OCI-LY7 (cell line): ENCODE results near the gene LDLRAD4. TPM values are rescaled to one million over a fixed set of nuclear protein-coding genes. Genes with fewer than 3 reads are reported as not detected.

ENCODE experiments used
- BruUV-seq: library from RNA; stranded (reverse); fragments of 400-500 nt; replicated peaks from 2 replicates; lab custom pipeline; 2021; lab: Mats Ljungman, UMichigan
- CTCF ChIA-PET: fragments of 300-600 bp; sonication (Branson Sonifier 250); formaldehyde crosslinking; loops from one replicate; lab custom pipeline; 2022; ENCODE audit warnings: antibody characterized with exemption; ENCODE audit not compliant: unreplicated experiment; lab: Charles Lee
- POLR2A ChIA-PET: fragments of 300-600 bp; sonication (Branson Sonifier 250); formaldehyde crosslinking; loops from one replicate; lab custom pipeline; 2022; ENCODE audit warnings: antibody characterized with exemption; lab: Charles Lee
- DNase-seq: peaks from one replicate; pipeline ENCODE4 v3.0.0-alpha.2; 2015; ENCODE audit warnings: low spot score
- H2AFZ ChIP-seq: fragments of 200-600 bp; sonication (generic), shearing (Covaris generic); 2 replicates; pipeline ENCODE4 v1.6.1; 2014; ENCODE audit warnings: mild to moderate bottlenecking, antibody characterized with exemption, low read length, moderate library complexity
- H3K27ac ChIP-seq: fragments of 200-600 bp; sonication (generic); 2 replicates; pipeline ENCODE4 v1.5.1; 2014; ENCODE audit warnings: mixed run types, low read depth, mild to moderate bottlenecking, moderate library complexity, low read length, inconsistent platforms; ENCODE audit not compliant: poor library complexity, severe bottlenecking
- H3K36me3 ChIP-seq: fragments of 200-600 bp; sonication (generic); 2 replicates; pipeline ENCODE4 v1.6.1; 2014; ENCODE audit warnings: mild to moderate bottlenecking, antibody characterized with exemption, low read length, moderate library complexity, mixed read lengths; ENCODE audit not compliant: insufficient read depth
- H3K4me1 ChIP-seq: fragments of 200-600 bp; sonication (generic); 2 replicates; pipeline ENCODE4 v1.5.1; 2014; ENCODE audit warnings: mild to moderate bottlenecking, low read length; ENCODE audit not compliant: insufficient read depth, poor library complexity, severe bottlenecking
- H3K4me2 ChIP-seq: fragments of 200-600 bp; sonication (generic); 2 replicates; pipeline ENCODE4 v1.6.1; 2014; ENCODE audit warnings: mild to moderate bottlenecking, low read length
- H3K4me3 ChIP-seq: fragments of 200-600 bp; sonication (generic); 2 replicates; pipeline ENCODE4 v1.5.1; 2014; ENCODE audit warnings: mild to moderate bottlenecking, low read depth, low read length; ENCODE audit not compliant: poor library complexity, severe bottlenecking
- H3K79me2 ChIP-seq: fragments of 200-600 bp; sonication (generic); 2 replicates; pipeline ENCODE4 v1.6.1; 2016; ENCODE audit warnings: low read depth, mild to moderate bottlenecking, low read length, moderate library complexity, mixed read lengths; ENCODE audit not compliant: insufficient read depth
- H3K9me2 ChIP-seq: fragments of 200-600 bp; sonication (generic); 2 replicates; pipeline ENCODE4 v1.6.1; 2016; ENCODE audit warnings: mild to moderate bottlenecking, low read length, mixed read lengths; ENCODE audit not compliant: insufficient read depth
- H3K9me3 ChIP-seq: fragments of 200-600 bp; sonication (generic); 2 replicates; pipeline ENCODE4 v1.6.1; 2014; ENCODE audit warnings: mild to moderate bottlenecking, mixed run types, low read length, mixed read lengths
- H4K20me1 ChIP-seq: fragments of 200-600 bp; sonication (generic); 2 replicates; pipeline ENCODE4 v1.6.1; 2014; ENCODE audit warnings: mild to moderate bottlenecking, antibody characterized with exemption, low read length, moderate library complexity, mixed read lengths; ENCODE audit not compliant: insufficient read depth
- EZH2phosphoT487 ChIP-seq: fragments of 200-600 bp; sonication (generic); IDR thresholded peaks from 2 replicates; pipeline ENCODE4 v1.6.1; 2018; ENCODE audit warnings: low read depth, borderline replicate concordance, mild to moderate bottlenecking, mixed run types, antibody characterized with exemption, low read length, moderate library complexity, mixed read lengths
- intact Hi-C: fragments of 100-400 bp; cut with micrococcal nuclease; formaldehyde crosslinking; loops from one replicate; pipeline ENCODE4 v1.10.0; 2022; ENCODE audit not compliant: unreplicated experiment
- total RNA-seq, 2 experiments: library from RNA; depleted of rRNA in 1 of 2; stranded (reverse); fragments of >200 nt in 1 of 2; shearing (Covaris generic) in 1 of 2; gene quantifications; 2 replicates each; pipeline ENCODE4 v1.2.3, GENCODE V29; 2014 to 2022
- TF ChIP-seq, protein P1 (sequence below): fragments of 200-600 bp; sonication (generic); conservative IDR thresholded peaks from 2 replicates; pipeline ENCODE4 v1.5.1; 2014; ENCODE audit warnings: mild to moderate bottlenecking, antibody characterized with exemption, low read length, moderate library complexity, mixed read lengths

The LDLRAD4 gene
- total RNA-seq, 2 experiments from 2014 or later, result 26.2 to 43.8 TPM

DNA sequence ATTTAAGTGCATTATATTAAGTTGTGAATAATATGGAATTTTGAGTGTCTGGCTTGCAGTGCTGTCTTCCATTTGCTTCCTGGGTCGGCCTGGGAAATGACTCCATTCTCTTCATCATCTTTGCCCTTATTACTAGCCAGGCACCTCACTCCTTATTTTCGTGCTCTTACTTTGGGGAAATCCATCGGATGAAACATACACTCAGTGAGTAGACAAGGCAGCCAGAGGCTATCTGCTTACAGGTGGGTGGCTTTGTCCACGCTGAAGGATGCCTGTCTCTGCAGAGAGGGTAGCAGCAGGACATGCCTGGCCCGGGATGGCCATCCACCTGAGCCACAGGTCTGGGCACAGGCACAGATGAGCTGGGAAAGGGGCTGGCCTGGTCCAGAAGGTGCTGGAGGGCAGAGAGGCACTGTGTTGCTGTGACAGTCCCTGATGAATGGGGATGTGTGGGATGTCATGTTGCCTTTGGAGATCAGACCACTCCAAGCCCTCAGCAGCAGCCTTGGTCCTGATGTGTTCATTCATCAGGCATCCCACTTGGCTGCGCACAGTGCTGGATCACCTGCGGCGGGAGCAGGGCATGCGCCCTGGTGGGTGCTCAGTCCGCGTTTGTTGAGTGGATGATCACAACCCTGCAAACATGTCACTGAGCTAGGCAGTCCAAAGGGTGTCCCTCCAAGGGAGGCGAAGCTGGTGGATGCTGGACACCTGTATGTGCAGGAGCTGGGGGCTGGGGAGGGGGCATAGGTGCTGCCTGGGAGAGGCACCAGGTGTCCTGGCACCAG lies 236.0 kb downstream of the LDLRAD4 start:
- Histone ChIP-seq H3K9me2 (no peaks in the 10 kb centered on the region), H3K4me3 (no peak overlapping the region), H3K27ac (no peak overlapping the region), H2AFZ (no peak overlapping the region), H4K20me1 (no peaks in the 10 kb centered on the region), H3K4me2 (no peak overlapping the region), H3K36me3 (no peaks in the 10 kb centered on the region), H3K79me2 (no peaks in the 10 kb centered on the region), H3K4me1 (peaks cover 32% of the 10 kb centered on the region), H3K9me3 (no peaks in the 10 kb centered on the region)
- no peak for TF ChIP-seq EZH2phosphoT487
- TF ChIP-seq, protein P1, sequence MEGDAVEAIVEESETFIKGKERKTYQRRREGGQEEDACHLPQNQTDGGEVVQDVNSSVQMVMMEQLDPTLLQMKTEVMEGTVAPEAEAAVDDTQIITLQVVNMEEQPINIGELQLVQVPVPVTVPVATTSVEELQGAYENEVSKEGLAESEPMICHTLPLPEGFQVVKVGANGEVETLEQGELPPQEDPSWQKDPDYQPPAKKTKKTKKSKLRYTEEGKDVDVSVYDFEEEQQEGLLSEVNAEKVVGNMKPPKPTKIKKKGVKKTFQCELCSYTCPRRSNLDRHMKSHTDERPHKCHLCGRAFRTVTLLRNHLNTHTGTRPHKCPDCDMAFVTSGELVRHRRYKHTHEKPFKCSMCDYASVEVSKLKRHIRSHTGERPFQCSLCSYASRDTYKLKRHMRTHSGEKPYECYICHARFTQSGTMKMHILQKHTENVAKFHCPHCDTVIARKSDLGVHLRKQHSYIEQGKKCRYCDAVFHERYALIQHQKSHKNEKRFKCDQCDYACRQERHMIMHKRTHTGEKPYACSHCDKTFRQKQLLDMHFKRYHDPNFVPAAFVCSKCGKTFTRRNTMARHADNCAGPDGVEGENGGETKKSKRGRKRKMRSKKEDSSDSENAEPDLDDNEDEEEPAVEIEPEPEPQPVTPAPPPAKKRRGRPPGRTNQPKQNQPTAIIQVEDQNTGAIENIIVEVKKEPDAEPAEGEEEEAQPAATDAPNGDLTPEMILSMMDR, result no peak
- POLR2A ChIA-PET, result no interaction called here
- DNase-seq, result no peak
- intact Hi-C loops, result no loop called here
- BruUV-seq, result no TSS peak
- CTCF ChIA-PET, result no interaction called here

DNA sequence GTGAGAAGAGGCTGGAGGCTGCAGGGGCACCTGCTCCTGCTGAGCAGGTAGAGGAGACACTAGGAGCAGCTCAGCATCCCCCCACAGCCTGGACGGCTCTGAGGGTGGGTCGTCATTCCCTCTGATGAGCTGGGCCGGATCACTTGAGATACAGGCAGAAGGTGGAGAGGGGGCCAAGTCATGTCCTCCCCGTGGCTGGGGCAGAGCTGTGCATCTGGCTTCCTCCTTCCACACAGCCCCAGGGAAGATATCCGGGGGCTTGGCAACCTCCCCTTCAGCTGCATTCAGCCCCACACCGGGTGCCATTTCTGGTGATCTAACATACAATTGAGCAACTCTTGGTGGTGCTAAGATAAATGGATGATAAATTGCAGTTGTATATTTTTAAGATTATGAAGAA lies 236.9 kb downstream of the LDLRAD4 start:
- no peaks in the 10 kb centered on the region for H4K20me1 ChIP-seq
- no peaks in the 10 kb centered on the region for H3K9me3 ChIP-seq
- DNase-seq, result peak; percentile 19
- H3K9me2 ChIP-seq, result no peaks in the 10 kb centered on the region
- POLR2A ChIA-PET, result interaction anchor here (0.7 kb wide), 1 partner anchor 23 kb away, joined by 3 read pairs; no protein-coding TSS in a partner anchor
- peak overlapping the region; percentile 7; the same call in 1 of the 2 replicates for H2AFZ ChIP-seq
- H3K4me1 ChIP-seq, result peaks cover 32% of the 10 kb centered on the region
- TF ChIP-seq, protein P1, result no peak
- TF ChIP-seq EZH2phosphoT487, result no peak
- H3K27ac ChIP-seq, result no peak overlapping the region
- H3K36me3 ChIP-seq, result no peaks in the 10 kb centered on the region
- BruUV-seq, result no TSS peak
- intact Hi-C loops, result no loop called here
- CTCF ChIA-PET, result no interaction called here
- H3K4me2 ChIP-seq, result peak overlapping the region; percentile 49
- H3K79me2 ChIP-seq, result no peaks in the 10 kb centered on the region
- H3K4me3 ChIP-seq, result no peak overlapping the region

DNA sequence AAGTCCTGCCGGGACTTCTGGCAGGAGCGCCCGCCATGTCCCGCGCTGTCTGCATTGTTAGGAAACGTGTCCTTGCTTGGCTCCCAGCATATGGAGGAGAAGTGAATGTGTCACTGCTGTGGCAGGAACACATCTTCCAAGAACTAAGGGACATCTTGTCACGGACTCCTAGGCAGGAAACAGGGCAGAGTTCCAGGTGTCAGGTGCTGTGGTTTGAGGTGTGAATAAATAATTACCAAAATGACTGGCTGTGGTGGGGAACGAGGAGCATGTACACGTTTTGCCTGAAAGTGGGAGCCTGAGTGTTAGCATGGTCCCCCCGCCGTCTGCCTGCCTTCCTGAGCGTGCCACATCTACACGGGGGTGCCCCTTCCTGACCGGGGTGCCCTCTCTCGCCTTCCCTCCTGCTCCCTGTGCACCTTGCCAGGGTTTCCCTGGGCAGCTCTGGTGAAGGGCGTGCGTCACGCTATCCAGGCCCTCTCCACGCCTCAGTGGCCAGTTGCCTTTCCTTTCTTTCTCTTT lies 237.5 kb downstream of the LDLRAD4 start:
- no peaks in the 10 kb centered on the region for H3K79me2 ChIP-seq
- no peak overlapping the region for H3K27ac ChIP-seq
- H2AFZ ChIP-seq, result peak overlapping the region; percentile 7; the same call in 1 of the 2 replicates
- H3K4me3 ChIP-seq, result no peak overlapping the region
- POLR2A ChIA-PET, result interaction anchor here (0.7 kb wide), 1 partner anchor 22 kb away, joined by 3 read pairs; no protein-coding TSS in a partner anchor
- H3K4me2 ChIP-seq, result peak overlapping the region; percentile 49
- no peaks in the 10 kb centered on the region for H3K36me3 ChIP-seq
- peak; percentile 51 for DNase-seq
- H3K9me2 ChIP-seq, result no peaks in the 10 kb centered on the region
- CTCF ChIA-PET, result no interaction called here
- no peaks in the 10 kb centered on the region for H3K9me3 ChIP-seq
- TF ChIP-seq EZH2phosphoT487, result no peak
- TF ChIP-seq, protein P1, result no peak
- intact Hi-C loops, result no loop called here
- BruUV-seq, result no TSS peak
- no peaks in the 10 kb centered on the region for H4K20me1 ChIP-seq
- peaks cover 27% of the 10 kb centered on the region for H3K4me1 ChIP-seq
